ENCODE data around the gene SLC22A3.
"Not testable (repeated sequence)": the region's sequence is repeated elsewhere in the genome, so short reads cannot be mapped to it uniquely, and the experiment has no call there.

SLC22A3 gene

DNA sequence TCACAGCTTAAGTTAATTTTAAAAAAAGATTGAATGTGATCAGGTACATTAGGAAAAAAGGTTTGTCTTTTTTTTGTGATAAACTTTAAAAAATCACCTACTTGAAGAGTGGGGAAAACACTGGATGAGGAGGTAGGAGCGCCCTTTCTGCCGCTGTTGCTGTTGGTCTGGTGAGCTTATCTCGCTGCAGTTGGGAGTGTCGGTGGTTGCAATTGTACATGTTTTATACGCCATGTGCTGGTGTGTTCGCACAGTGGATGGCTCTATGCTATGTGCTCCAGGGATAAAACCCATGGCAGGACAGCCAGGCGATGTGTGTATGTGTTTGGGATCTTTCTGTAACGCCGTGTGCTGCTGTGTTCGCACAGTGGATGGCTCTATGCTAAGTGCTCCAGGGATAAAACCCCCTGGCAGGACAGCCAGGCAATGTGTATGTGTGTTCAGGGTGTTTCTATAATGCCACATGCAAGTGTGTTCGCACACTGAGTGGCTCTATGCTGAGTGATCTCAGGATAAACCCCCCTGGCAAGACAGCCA is 1.7 kb downstream of the SLC22A3 start:
- Mint-ChIP-seq H3K4me1 (no peaks in the 10 kb centered on the region), H3K9me3 (no peaks in the 10 kb centered on the region), H3K4me3 (no peak overlapping the region), H3K27me3 (peaks cover 24% of the 10 kb centered on the region), H3K36me3 (no peaks in the 10 kb centered on the region), H3K27ac (no peak overlapping the region)
- ATAC-seq (ENCODE audit: low read depth) (no peak), DNase-seq (ENCODE audit: low spot score in 2 of 2) (no peak)

DNA sequence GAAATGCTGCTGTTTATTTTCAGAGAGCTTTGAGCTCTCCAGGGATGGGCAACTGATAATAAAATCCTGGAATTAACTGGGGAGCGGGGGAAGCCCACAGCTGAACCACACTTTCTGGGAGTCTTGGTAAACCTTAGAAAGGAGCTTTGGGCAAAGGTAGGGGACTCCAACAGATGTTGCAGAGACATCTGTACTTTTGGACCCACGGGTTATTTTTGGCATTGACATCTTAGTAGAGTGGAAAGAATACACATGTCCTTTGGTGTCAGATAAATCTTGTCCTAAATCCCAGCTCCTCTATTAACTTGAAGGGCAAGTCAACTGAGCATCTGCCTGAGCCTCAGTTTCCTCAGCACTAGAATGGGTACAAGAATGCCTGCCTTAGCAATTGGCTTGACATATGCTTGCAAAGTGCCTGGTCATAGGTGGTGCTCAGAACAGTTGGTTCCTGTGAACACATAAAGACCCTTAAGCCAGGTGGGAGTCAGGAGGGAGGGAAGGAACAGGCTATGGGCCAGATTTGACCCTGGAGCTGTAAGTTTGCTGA is 5.8 kb downstream of the SLC22A3 start:
- Mint-ChIP-seq H3K4me3 (no peak overlapping the region), H3K27ac (no peak overlapping the region), H3K9me3 (no peaks in the 10 kb centered on the region), H3K36me3 (no peaks in the 10 kb centered on the region), H3K27me3 (peaks cover 11% of the 10 kb centered on the region), H3K4me1 (no peaks in the 10 kb centered on the region)
- ATAC-seq (ENCODE audit: low read depth): no peak
- no peak for DNase-seq (ENCODE audit: low spot score in 2 of 2)

DNA sequence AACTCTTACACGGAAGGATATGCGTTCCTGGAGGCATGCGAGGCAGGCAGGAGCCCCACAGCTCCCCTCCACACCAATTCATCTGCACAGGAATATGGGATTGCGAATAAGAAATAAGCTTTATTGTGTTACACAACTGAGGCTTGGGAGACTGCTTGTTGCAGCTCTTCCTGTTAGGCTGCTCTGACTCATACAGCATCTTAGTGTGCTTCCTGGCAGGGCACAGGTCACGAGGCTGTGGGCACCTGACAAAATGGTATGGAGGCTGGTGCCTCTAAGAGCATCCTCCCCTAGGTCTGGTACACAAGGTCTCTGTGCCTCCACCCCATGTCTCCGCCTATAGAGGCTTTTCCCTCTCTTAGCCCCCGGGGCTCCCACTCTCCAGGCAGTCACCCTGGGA is 6.8 kb downstream of the SLC22A3 start:
- Mint-ChIP-seq H3K36me3 (no peaks in the 10 kb centered on the region), H3K4me3 (no peak overlapping the region), H3K27ac (no peak overlapping the region), H3K27me3 (peaks cover 8% of the 10 kb centered on the region), H3K4me1 (no peaks in the 10 kb centered on the region), H3K9me3 (no peaks in the 10 kb centered on the region)
- DNase-seq (ENCODE audit: low spot score in 2 of 2): no peak
- no peak for ATAC-seq (ENCODE audit: low read depth)

DNA sequence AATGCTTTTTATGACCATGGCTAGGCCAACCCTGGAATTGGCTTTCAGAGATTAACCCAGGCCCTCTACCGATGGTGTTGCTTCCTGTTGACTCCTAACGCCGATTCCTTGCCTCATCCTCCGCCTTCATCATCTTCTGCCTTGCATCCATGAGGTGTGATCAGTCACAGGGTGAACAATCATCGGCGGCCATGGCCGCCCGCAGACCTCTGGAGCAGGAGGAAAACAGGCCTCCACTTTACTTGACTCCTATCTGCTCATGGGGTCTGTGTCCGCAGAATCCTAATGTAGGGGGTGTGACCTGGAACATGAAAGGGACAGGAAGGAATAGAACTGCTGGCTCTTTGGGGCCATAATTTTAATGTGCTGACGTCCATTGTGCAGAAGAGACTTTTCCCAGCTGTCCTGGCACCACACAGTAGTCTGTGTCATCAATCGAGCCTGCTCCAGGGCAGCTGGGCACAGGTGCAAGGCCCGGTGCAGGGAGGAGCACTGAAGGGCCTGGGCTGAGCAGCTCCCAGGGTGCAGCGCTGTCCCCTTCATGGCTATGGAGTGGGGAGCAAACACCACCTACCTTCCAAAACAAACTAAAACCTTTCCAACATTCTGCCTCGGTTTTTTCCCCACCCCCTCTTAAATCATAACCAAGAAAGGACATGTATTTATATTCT is 8.0 kb downstream of the SLC22A3 start:
- no peaks in the 10 kb centered on the region for H3K4me1 Mint-ChIP-seq
- H3K27ac Mint-ChIP-seq: no peak overlapping the region
- H3K4me3 Mint-ChIP-seq: no peak overlapping the region

DNA sequence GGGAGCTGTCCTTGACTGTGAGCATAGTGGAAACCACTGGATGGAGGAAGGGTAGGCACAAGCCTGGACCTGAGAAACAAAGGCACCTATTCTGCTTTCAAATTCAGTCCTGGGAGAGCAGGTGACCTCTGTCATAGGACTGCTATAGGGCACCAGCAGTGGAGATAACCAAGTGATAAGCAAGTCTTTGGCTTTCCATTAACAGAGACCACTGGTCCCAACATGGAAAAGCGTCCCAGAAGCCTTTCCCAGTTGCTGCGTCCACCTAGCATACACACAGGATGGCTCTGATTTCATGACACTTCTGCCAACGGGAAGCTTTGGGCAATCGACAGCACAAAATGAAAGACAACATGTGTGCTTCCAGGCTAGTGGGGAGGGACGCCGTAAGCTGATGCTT is 8.9 kb downstream of the SLC22A3 start:
- no peak overlapping the region for H3K27ac Mint-ChIP-seq
- no peaks in the 10 kb centered on the region for H3K4me1 Mint-ChIP-seq
- DNase-seq (ENCODE audit: low spot score in 2 of 2) (no peak), ATAC-seq (ENCODE audit: low read depth) (no peak)
- H3K4me3 Mint-ChIP-seq: no peak overlapping the region
- no peaks in the 10 kb centered on the region for H3K9me3 Mint-ChIP-seq
- peaks cover 3% of the 10 kb centered on the region for H3K27me3 Mint-ChIP-seq
- no peaks in the 10 kb centered on the region for H3K36me3 Mint-ChIP-seq

More for the DNA sequence above, 8.0 kb downstream of the SLC22A3 start:
- no peaks in the 10 kb centered on the region for H3K9me3 Mint-ChIP-seq
- peaks cover 3% of the 10 kb centered on the region for H3K27me3 Mint-ChIP-seq
- no peak for DNase-seq (ENCODE audit: low spot score in 2 of 2)
- ATAC-seq (ENCODE audit: low read depth): no peak
- no peaks in the 10 kb centered on the region for H3K36me3 Mint-ChIP-seq

DNA sequence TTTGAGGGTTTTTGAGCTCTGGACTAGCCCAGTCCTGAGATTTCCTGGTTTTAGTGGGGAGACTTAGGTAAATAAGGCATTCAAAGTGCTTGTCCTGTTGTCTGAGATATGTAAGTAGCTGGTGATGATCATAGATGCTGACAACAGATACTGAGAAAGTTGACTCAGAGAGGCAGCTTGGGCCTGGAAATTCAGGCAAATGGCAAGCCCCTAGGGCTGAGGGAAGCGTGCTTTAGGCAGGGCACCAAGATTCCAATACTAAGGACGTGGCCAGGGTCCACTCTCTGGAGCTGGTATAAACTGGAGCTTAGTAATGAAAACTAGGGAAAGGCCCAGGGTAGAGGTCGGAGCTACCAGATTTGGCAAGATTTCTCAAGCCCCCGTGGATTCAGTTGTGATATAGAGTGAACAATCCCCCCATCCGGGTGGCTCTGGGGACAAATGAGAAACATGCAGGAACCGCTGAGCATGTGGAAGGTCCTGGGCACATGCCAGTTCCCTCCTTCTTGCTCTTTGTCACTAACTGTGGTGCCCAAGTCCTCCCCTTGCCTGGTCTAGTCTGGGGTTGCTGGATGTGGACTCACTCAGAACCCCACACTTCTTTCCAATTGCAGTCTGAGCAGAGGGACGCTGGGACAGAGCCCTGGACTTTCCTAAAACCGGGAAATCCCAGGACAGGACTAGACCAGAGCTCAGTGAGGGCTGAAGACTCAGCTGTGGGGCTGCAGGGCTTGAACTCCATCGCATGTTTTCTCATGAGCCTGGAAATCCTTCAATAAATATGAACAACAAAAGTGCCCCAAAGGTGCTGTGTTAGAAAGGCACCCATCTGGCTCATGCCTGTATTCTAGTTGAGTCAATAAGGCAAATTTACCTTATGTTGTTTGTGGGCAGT is 10.3 kb downstream of the SLC22A3 start:
- H3K9me3 Mint-ChIP-seq: no peaks in the 10 kb centered on the region
- H3K27me3 Mint-ChIP-seq: peaks cover 4% of the 10 kb centered on the region
- H3K36me3 Mint-ChIP-seq: no peaks in the 10 kb centered on the region
- no peak overlapping the region for H3K4me3 Mint-ChIP-seq
- ATAC-seq (ENCODE audit: low read depth): no peak
- H3K27ac Mint-ChIP-seq: no peak overlapping the region
- H3K4me1 Mint-ChIP-seq: no peaks in the 10 kb centered on the region
- no peak for DNase-seq (ENCODE audit: low spot score in 2 of 2)

DNA sequence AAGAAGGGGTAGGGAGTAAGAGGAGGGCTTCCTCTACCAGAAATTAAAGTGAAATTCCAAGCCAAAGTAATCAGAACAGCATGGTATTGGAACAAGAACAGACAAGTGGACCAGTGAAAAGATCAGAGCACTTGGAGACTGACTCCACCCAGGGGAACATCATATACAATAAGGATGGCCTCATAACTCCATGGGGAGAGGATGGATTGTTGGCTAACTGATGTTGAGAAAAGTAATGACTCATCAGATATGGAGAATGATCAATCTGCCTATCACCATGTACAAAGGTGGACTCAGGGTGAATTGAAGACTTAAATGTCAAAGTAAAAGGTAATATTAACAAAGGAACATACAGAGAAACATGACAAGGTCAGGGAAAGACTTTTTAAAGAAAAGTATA is 12.8 kb downstream of the SLC22A3 start:
- Mint-ChIP-seq H3K4me1 (no peaks in the 10 kb centered on the region), H3K27me3 (peaks cover 4% of the 10 kb centered on the region), H3K36me3 (no peaks in the 10 kb centered on the region), H3K9me3 (no peaks in the 10 kb centered on the region), H3K4me3 (no peak overlapping the region), H3K27ac (no peak overlapping the region)
- ATAC-seq (ENCODE audit: low read depth) (no peak), DNase-seq (ENCODE audit: low spot score in 2 of 2) (no peak)

DNA sequence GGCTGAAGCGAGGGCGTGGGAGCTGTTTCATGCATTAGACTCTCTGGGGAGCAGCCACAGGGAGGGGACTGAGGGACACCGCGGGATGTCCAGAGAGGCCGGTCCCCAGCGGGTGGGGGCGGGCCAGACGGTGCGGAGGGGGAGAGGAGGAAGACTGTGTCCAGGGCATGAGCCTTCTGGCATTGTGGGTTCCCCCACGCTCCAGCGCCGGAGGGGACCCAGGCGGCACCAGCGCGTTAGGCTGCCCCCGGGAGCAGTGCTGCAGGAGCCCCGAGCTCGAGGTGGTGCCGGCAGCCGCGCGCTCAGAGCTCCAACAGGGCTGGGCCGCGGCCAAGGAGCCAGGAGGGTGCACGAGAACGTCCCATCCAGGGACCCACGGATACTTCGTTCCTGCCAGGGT is 14.4 kb downstream of the SLC22A3 start:
- H3K9me3 Mint-ChIP-seq: peaks cover 2% of the 10 kb centered on the region
- ATAC-seq (ENCODE audit: low read depth) (no peak), DNase-seq (ENCODE audit: low spot score in 2 of 2) (no peak)
- peaks cover 2% of the 10 kb centered on the region for H3K27me3 Mint-ChIP-seq
- H3K4me3 Mint-ChIP-seq: no peak overlapping the region
- H3K36me3 Mint-ChIP-seq: no peaks in the 10 kb centered on the region
- no peaks in the 10 kb centered on the region for H3K4me1 Mint-ChIP-seq
- H3K27ac Mint-ChIP-seq: no peak overlapping the region

DNA sequence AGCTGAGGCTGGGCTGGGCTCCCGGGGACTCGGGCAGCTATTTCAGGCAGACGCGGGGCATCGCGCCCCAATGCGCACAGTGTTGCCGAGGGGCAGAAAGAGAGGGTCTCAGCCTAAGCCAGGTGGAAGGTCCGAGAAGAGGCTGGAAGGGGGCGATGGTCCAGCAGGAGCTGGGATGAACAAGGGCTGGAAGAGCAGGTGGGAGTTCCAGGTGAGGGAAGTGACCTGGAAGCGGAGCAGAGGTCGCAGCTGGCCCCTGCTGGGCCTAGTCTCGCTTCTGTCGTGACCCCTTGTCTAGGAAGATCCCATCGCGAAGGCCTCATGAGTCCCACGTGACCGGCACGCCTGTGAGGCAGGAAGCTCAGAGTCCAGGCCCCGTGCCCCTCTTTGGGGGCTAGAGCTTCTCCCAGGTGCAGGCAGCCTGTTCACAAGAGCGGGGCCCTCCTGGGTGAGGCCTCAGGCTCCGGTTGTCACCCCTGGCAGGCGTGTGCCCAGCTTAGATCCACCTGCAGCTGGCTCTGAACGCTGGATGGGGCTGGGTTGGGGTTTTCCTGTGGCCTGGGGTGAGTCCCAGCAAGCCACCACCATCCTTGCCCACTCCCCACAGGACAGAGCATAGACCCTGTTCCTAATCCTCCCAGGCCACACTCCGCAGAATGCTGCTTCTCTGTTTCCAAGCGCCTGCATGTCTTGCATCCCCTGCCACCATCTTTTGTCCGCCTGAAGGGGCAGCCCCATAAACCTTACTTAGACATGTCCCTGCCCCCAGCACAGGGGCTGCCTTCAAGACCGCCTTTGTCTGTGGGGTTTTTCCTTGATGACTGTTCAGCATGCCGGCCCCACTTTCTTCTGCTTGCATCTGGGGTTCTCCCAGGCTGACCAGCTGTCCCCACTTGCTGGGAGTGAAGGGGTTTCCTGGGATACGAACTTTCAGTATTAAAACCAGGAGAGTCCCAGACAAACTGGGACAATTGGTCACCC is 15.1 kb downstream of the SLC22A3 start:
- no peak for ATAC-seq (ENCODE audit: low read depth)
- H3K36me3 Mint-ChIP-seq: no peaks in the 10 kb centered on the region
- H3K27me3 Mint-ChIP-seq: peaks cover 2% of the 10 kb centered on the region
- H3K27ac Mint-ChIP-seq: no peak overlapping the region
- DNase-seq (ENCODE audit: low spot score in 2 of 2): no peak
- no peaks in the 10 kb centered on the region for H3K4me1 Mint-ChIP-seq
- H3K4me3 Mint-ChIP-seq: no peak overlapping the region
- peaks cover 2% of the 10 kb centered on the region for H3K9me3 Mint-ChIP-seq

DNA sequence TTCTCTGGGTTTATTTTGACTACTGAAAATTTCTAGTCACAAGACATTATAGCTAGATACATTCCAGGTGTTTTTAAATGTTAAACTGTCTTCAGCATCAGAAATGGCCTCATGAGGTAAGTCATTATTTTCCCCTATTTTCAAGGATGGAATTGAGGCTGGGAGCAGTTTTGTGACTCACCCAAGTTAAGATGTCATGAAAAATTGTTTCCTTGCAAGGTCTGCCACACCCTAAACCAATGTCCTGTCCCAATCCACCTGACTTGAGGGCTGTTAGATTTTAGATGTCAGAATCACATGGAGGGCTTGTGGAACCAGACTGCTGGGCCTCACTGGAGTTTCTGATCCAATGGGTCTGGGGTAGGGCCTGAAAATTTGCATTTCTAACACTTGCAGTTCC is 16.9 kb downstream of the SLC22A3 start:
- Mint-ChIP-seq H3K27me3 (peaks cover 2% of the 10 kb centered on the region), H3K9me3 (peaks cover 2% of the 10 kb centered on the region), H3K4me3 (no peak overlapping the region), H3K36me3 (no peaks in the 10 kb centered on the region), H3K4me1 (no peaks in the 10 kb centered on the region), H3K27ac (no peak overlapping the region)
- ATAC-seq (ENCODE audit: low read depth): no peak
- DNase-seq (ENCODE audit: low spot score in 2 of 2): no peak

DNA sequence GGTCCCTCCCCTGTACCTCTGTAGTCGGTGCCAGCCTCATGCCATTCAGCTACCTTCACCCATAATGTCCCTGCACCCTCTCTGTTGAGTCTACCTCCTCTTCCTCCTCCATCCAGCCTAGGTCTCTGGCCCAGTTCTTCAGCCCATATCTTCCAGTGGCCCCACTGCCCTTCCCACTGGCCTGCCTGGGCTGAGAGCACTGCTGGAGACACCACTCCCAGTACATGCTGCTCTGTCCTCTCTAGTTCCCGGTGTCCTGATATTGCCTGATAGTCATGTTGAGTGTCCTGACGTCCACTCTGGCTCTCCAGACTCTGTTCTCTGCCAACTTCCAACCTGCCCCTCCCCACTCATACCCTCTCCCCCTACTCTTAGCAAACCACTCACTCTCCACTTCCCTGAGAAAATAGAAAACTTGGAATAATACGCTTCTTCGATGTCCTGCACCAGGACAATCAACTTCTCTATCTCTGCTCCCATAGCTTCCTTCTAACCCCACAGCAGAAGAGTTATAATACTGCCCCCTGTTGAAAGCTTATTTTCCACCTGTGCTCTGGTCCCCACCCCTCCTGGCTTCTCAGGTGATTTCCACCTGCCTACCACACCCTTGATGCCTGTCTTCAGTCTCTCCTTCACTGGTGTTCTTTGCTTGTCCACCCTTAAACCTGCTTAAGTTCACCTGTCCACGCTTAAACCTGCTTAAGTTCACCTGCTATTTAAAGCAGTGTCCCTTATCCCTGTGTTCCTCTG is 19.8 kb downstream of the SLC22A3 start:
- Mint-ChIP-seq H3K27me3 (peaks cover 1% of the 10 kb centered on the region), H3K4me1 (no peaks in the 10 kb centered on the region), H3K27ac (no peak overlapping the region), H3K4me3 (no peak overlapping the region), H3K9me3 (peaks cover 2% of the 10 kb centered on the region), H3K36me3 (no peaks in the 10 kb centered on the region)
- DNase-seq (ENCODE audit: low spot score in 2 of 2) (no peak), ATAC-seq (ENCODE audit: low read depth) (no peak)

DNA sequence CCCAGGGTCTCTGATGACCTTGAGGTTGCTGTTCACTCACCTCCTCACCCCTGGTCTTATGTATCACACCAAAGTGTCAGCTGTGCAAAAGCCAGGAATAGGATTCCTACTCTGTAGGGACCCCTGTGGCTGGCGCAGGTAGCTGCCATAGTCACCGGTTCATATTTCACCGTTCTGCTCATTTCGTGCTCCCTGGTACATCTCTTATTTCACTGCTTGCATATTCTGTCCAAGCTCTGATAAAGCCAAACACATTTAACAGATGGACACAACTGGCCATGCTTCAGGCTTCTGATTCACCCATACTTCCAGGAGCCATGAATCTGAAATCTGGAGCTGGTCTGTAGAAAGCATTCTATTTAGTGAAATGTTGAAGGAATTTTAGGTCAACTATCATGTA is 20.5 kb downstream of the SLC22A3 start:
- Mint-ChIP-seq H3K27ac (no peak overlapping the region), H3K36me3 (no peaks in the 10 kb centered on the region), H3K4me3 (no peak overlapping the region), H3K4me1 (no peaks in the 10 kb centered on the region), H3K9me3 (peaks cover 2% of the 10 kb centered on the region), H3K27me3 (peaks cover 5% of the 10 kb centered on the region)
- DNase-seq (ENCODE audit: low spot score in 2 of 2): no peak
- no peak for ATAC-seq (ENCODE audit: low read depth)

DNA sequence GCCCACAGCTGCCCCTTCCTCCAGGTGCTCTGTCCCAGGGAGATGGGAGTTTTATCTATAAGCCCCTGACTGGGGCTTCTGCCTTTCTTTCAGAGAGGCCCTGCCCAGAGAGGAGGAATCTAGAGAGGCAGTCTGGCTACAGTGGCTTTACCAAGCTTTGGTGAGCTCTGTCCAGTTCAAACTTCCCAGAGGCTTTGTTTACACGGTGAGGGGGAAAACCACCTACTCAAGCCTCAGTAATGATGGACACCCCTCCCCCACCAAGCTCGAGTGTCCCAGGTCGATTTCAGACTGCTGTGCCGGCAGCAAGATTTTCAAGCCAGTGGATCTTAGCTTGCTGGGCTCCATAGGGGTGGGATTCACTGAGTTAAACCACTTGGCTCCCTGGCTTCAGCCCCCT is 25.4 kb downstream of the SLC22A3 start:
- not testable (repeated sequence) for H3K27ac Mint-ChIP-seq; H3K4me3 Mint-ChIP-seq; H3K9me3 Mint-ChIP-seq; H3K27me3 Mint-ChIP-seq; H3K36me3 Mint-ChIP-seq; H3K4me1 Mint-ChIP-seq; ATAC-seq (ENCODE audit: low read depth); DNase-seq (ENCODE audit: low spot score in 2 of 2)

All from memory B cell (primary cell).